ENCODE measurements around the gene ZNF280B. TPM values are rescaled to one million over a fixed set of nuclear protein-coding genes. Genes with fewer than 3 reads are reported as not detected.
"Not testable (repeated sequence)": the region's sequence is repeated elsewhere in the genome, so short reads cannot be mapped to it uniquely, and the experiment has no call there.

Gene ZNF280B
- total RNA-seq, 3 donors from 2014 or later = 2.4 to 3.7 (median 2.6) TPM

DNA sequence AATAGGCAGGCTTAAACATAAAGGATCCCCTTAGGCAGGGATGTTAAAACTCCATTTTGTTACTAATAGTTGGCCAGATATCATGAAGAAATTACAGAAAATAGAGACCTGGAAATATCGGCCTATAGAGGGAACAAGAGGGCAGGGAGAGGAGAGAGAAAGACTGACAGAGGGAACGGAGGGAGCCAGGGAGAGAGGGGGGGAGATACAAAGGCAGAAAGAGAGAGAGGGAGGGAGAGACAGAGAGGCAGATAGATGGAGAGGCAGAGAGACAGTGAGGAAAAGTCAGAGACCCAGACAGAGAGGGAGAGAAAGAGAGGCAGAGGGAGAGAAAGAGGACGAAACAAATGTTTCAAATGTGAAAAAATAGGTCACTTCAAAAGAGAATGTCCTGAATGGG, 53.5 kb downstream of the ZNF280B start:
- DNase-seq (no peak), ATAC-seq (no peak)
- H3K27me3 Mint-ChIP-seq (ENCODE audit: low read depth) = peaks cover 24% of the 10 kb centered on the region
- peaks cover 7% of the 10 kb centered on the region for H3K36me3 Mint-ChIP-seq (ENCODE audit: insufficient read depth)
- H3K4me3 Mint-ChIP-seq = no peak overlapping the region
- H3K4me1 Mint-ChIP-seq (ENCODE audit: low read depth) = no peaks in the 10 kb centered on the region
- H3K9me3 Mint-ChIP-seq = peaks cover 30% of the 10 kb centered on the region

DNA sequence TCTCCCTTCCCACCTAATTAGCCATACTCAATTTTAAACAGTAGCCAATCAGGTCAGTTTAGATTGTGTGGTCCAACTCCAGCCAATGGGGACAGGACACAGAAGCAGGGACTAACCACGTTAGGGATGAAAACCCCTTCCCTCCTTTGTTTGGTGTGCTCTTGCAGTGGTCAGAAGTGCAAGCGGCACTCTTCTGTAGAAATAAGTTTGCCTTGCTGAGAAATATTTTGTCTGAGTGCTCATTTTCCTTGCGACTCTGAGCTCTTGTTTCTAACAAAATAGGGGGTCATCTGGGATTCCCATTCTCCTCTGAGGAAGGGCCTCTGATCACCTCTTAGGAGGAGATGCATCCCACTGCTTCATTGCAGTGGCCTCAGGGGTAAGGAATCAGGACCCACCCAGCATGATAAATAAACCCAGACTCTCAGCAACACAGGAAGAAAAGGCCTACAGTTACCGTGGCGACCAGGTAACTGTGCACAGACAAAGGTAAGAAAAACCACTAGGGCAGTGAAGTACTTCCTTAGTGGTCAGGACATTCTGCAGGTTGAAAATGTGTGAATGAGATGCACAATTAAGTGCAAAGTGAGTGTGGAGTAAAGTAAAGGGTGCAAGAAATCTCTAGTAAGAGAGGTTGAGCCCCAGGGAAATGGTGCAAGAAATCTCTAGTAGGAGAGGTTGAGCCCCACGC, 55.4 kb downstream of the ZNF280B start:
- peaks cover 30% of the 10 kb centered on the region for H3K27me3 Mint-ChIP-seq (ENCODE audit: low read depth)
- DNase-seq = no peak
- peaks cover 7% of the 10 kb centered on the region for H3K36me3 Mint-ChIP-seq (ENCODE audit: insufficient read depth)
- peaks cover 15% of the 10 kb centered on the region for H3K9me3 Mint-ChIP-seq
- ATAC-seq = no peak
- H3K4me3 Mint-ChIP-seq = no peak overlapping the region
- H3K4me1 Mint-ChIP-seq (ENCODE audit: low read depth) = no peaks in the 10 kb centered on the region

DNA sequence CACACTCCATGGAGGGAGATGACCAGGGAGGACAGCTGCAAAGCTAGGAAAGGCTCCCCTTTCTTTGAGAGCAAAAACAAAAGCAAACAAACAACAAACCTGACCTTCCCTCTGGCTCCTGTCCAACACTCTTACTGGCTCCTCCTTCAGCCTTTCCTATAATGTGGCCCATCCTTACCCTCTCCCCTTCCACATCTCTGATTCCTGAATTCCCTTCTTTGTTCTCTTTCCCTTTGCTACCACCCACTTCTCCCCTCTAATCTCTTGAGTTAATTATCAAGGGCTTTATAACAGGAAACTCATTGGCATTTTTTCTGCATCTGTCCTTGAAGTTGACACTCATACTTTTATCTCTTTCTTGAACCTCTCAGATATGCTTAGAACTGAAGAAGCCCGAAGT, 56.3 kb downstream of the ZNF280B start:
- H3K36me3 Mint-ChIP-seq (ENCODE audit: insufficient read depth) = peaks cover 7% of the 10 kb centered on the region
- H3K4me3 Mint-ChIP-seq = no peak overlapping the region
- no peak for DNase-seq
- peaks cover 15% of the 10 kb centered on the region for H3K9me3 Mint-ChIP-seq
- ATAC-seq = no peak
- no peaks in the 10 kb centered on the region for H3K4me1 Mint-ChIP-seq (ENCODE audit: low read depth)
- peaks cover 30% of the 10 kb centered on the region for H3K27me3 Mint-ChIP-seq (ENCODE audit: low read depth)

DNA sequence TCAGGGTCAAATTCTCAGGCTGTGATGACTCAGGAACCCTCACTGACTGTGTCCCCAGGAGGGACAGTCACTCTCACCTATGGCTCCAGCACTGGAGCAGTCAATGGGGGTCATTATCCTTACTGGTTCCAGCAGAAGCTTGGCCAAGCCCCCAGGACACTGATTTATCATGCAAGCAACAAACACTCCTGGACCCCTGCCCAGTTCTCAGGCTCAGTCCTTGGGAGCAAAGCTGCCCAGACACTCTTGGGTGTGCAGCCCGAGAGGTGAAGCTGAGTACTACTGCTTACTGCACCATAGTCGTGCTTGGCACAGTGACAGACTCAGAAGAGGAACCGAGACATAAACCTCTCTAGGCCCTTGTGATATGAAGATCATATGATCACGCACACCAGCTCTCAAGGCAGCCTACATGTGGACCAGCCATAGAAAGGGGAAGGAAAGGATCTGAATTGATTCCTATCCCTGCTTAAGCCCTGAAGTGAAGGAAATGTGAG, 58.2 kb downstream of the ZNF280B start:
- H3K27me3 Mint-ChIP-seq (ENCODE audit: low read depth) = peaks cover 32% of the 10 kb centered on the region

DNA sequence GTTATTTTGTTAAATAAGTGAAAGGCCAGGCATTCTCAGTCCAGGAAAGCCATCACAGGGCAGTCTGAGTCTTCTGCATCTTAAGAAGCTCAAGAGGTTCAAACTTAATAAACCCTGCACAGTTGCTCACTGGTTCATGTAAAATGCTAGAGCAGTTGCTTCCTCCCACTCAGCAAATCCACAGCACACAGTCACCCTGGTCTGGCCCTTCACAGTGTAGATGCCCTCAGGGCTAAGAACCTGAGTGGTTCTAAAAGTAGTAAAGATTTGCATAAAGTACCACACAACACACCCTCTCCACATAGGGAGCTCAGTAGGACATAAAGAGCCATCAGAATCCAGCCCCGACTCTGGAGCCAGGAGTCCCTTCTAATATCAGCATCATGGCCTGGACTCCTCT, 58.7 kb downstream of the ZNF280B start:
- Mint-ChIP-seq H3K4me1 (ENCODE audit: low read depth) (no peaks in the 10 kb centered on the region), H3K27me3 (ENCODE audit: low read depth) (peaks cover 29% of the 10 kb centered on the region), H3K36me3 (ENCODE audit: insufficient read depth) (peaks cover 7% of the 10 kb centered on the region), H3K4me3 (no peak overlapping the region), H3K9me3 (peaks cover 15% of the 10 kb centered on the region)
- DNase-seq (no peak), ATAC-seq (no peak)

More for the DNA sequence above, 58.2 kb downstream of the ZNF280B start:
- no peaks in the 10 kb centered on the region for H3K4me1 Mint-ChIP-seq (ENCODE audit: low read depth)
- DNase-seq (no peak), ATAC-seq (no peak)
- peaks cover 15% of the 10 kb centered on the region for H3K9me3 Mint-ChIP-seq
- H3K4me3 Mint-ChIP-seq = no peak overlapping the region
- peaks cover 7% of the 10 kb centered on the region for H3K36me3 Mint-ChIP-seq (ENCODE audit: insufficient read depth)

DNA sequence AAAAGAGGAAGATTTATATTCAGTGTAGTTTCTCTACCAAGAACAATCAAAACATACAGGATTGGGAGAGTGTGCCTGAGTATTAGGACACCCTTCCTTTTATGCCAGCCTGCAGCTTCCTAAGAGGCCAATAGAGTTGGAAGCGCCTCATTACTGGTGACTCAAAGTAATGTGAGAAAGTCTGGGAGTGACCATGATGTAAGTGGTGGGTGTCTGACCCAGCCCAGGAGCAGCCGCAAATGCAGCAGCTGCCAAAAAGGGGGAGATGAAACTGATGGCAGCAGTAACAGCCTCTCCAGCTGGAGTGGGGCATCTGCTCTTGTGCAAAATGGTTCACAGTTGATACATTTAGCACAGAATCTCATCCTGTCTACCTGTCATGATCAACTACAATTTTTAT, 62.0 kb downstream of the ZNF280B start:
- ATAC-seq = no peak
- H3K4me3 Mint-ChIP-seq = no peak overlapping the region
- peaks cover 27% of the 10 kb centered on the region for H3K27me3 Mint-ChIP-seq (ENCODE audit: low read depth)
- no peak for DNase-seq
- no peaks in the 10 kb centered on the region for H3K9me3 Mint-ChIP-seq
- no peaks in the 10 kb centered on the region for H3K4me1 Mint-ChIP-seq (ENCODE audit: low read depth)
- H3K36me3 Mint-ChIP-seq (ENCODE audit: insufficient read depth) = no peaks in the 10 kb centered on the region

DNA sequence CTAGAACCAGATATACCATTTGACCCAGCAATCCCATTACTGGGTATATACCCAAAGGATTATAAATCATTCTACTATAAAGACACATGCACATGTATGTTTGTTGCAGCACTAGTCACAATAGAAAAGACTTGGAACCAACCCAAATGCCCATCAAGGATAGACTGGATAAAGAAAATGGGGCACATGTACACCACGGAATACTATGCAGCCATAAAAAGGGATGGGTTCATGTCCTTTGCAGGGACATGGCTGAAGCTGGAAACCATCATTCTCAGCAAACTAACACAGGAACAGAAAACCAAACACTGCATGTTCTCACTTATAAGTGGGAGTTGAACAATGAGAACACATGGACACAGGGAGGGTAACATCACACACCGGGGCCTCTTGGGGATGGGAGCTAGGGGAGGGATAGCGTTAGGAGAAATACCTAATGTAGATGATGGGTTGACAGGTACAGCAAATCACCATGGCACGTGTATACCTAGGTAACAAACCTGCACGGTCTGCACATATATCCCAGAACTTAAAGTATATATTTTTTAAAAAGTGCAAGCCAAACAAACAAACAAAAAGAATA, 64.4 kb downstream of the ZNF280B start:
- H3K27me3 Mint-ChIP-seq (ENCODE audit: low read depth) = peaks cover 37% of the 10 kb centered on the region
- not testable (repeated sequence) for H3K36me3 Mint-ChIP-seq (ENCODE audit: insufficient read depth); DNase-seq; H3K4me1 Mint-ChIP-seq (ENCODE audit: low read depth); H3K9me3 Mint-ChIP-seq; H3K4me3 Mint-ChIP-seq; ATAC-seq

DNA sequence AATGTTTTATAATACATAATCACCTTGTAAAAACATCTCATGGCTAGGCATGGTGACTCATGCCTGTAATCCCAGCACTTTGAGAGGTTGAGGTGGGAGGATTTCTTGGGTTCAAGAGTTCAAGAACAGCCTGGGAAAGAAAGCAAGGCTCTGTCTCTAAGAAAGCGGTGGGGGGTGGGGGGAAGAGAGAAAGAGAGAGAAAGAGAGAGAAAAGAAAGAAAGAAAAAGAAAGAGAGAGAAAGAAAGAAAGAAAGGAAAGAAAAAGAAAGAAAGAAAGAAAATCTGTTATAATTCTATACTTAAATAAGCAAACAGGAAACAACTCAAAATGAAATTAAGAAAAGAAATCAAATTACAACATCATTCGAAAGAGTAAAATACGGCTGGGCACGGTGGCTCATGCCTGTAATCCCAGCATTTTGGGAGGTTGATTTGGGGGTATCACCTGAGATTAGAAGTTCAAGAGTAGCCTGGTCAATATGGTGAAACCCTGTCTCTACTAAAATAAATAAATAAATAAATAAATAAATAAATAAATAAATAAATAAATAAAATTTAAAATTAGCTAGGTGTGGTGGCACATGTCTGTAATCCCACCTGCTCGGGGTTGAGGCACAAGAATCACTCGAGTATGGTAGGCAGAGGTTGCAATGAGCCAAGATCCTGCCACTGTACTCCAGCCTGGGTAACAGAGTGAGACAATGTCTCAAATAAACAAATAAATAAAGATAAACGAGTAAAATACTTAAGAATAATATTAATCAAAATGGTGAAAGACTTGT, 65.4 kb downstream of the ZNF280B start:
- Mint-ChIP-seq H3K36me3 (ENCODE audit: insufficient read depth) (no peaks in the 10 kb centered on the region), H3K27me3 (ENCODE audit: low read depth) (peaks cover 38% of the 10 kb centered on the region), H3K4me3 (no peak overlapping the region), H3K9me3 (no peaks in the 10 kb centered on the region), H3K4me1 (ENCODE audit: low read depth) (no peaks in the 10 kb centered on the region)
- DNase-seq = no peak
- no peak for ATAC-seq

DNA sequence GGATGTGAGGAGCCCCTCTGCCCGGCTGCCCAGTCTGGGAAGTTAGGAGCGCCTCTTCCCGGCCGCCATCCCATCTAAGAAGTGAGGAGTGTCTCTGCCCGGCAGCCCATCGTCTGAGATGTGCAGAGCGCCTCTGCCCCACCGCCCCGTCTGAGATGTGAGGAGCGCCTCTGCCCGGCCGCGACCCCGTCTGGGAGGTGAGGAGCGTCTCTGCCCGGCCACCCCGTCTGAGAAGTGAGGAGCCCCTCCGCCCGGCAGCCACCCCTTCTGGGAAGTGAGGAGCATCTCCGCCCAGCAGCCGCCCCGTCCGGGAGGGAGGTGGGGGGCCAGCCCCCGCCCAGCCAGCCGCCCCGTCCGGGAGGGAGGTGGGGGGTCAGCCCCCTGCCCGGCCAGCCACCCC, 66.9 kb downstream of the ZNF280B start:
- ATAC-seq; H3K4me1 Mint-ChIP-seq (ENCODE audit: low read depth); H3K4me3 Mint-ChIP-seq; DNase-seq; H3K9me3 Mint-ChIP-seq; H3K36me3 Mint-ChIP-seq (ENCODE audit: insufficient read depth): not testable (repeated sequence)
- H3K27me3 Mint-ChIP-seq (ENCODE audit: low read depth) = peaks cover 51% of the 10 kb centered on the region

DNA sequence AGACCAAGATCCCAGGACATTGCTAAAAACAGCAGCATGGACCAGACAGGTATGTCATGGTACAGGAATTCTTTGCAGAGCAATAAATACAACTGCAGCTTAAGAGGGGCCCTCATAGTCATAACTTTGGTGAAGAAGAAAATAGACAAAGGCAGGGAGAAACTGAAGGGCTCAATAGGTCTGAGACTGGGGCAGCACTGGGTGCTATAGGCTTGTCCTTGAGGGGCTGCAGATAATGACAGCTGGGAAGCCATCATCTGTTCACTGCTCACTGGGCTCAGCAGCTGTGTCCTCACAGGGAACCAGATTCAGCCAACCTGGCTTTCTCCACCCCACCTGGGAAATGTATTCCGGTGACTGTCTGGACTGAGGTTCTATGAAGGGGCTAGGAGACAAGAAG, 68.4 kb downstream of the ZNF280B start:
- no peaks in the 10 kb centered on the region for H3K36me3 Mint-ChIP-seq (ENCODE audit: insufficient read depth)
- H3K27me3 Mint-ChIP-seq (ENCODE audit: low read depth) = peaks cover 54% of the 10 kb centered on the region
- no peak overlapping the region for H3K4me3 Mint-ChIP-seq
- no peak for DNase-seq
- no peaks in the 10 kb centered on the region for H3K4me1 Mint-ChIP-seq (ENCODE audit: low read depth)
- no peak for ATAC-seq
- no peaks in the 10 kb centered on the region for H3K9me3 Mint-ChIP-seq

Other genes with a start within 250 kb of the ZNF280B start
- gene ZNF280A, start 11.5 kb upstream of the ZNF280B start, total RNA-seq = not detected
- 1 to 10 TPM in 2 of 3 donors, under 1 TPM in 1; 0.95 to 1.3 (median 1.2) TPM for gene PRAME, start 50.5 kb upstream of the ZNF280B start, total RNA-seq
- gene GGTLC2, start 135.9 kb upstream of the ZNF280B start, total RNA-seq = not detected

Measured in activated T-cell treated with anti-CD3 and anti-CD28 coated beads, Interleukin-2, amount 50 U/mL, for 4 hours (primary cell).